GM18858 (cell line): ENCODE measurements around the gene LONRF2.

Experiments
- ATAC-seq: cut with Tn5 transposase; IDR thresholded peaks from one replicate; pipeline ENCODE4 v1.9.1; 2021; ENCODE audit not compliant: unreplicated experiment

LONRF2 gene

DNA sequence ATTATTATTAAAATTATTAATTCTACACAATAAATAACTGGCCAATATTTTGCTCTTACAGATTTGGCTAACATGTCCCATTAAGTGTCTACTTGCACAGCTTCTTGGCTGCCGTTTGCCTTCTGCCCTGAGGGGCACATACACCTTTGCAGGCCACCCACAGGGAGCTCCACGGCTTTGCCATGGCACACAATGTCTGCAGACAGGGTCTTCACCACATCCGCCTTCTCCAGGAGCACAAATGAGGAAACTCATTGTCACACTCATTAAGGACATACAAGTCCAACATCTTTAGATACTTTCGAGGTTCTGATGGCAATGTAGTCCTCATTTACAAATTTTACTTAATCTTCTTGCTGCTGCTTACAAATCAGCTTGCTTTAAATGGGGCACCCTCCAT, 45.6 kb downstream of the LONRF2 start:
- no peak for ATAC-seq

DNA sequence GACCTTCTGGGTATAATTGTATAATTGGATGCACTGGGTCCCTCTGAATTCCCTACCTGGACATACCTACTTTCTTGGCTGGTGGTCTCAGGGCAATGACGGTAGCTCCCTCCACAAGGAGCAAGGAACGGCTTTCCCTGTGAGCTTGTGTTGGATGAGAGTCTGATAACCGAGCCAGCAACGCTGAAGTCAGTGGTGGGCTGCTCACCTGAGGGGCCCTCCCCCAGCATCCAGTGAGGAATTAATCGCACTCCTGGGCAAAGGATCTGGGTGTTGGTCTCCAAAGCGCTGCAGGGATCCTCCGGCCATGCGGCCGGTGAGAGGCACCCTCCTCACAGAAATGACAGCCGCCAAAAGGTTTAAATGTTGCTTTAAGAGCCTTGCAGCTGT, 47.1 kb downstream of the LONRF2 start:
- ATAC-seq = no peak

DNA sequence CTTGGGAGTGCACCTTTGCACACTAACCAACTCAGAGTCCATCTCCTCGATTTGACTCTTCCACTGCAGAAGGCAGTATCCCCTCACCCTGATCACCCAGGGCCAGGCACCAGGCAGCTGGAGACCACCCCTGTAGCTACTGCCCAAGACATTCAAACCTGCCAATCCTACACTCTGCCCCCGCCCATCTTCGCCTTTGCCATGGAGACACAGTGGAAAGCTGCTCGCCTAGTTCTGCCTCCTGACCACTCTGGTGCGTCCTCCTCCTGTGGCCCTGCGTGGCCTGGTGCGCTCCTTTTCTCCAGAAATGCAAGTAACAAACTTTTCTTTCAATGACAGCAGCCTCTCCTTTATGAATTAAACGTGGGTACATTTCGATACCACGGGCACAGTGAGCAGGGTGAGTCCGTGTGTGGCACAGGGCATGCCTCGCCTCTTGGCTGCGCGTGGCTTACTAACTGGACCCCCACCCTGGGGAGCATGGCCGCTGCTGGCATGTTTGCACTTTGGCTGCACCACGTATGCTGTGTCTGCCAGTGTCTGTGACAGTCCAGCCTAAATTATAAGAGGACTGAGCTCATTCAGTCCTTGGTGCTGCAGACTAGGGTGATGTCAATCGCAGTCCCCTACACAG, 47.6 kb downstream of the LONRF2 start:
- ATAC-seq = no peak

DNA sequence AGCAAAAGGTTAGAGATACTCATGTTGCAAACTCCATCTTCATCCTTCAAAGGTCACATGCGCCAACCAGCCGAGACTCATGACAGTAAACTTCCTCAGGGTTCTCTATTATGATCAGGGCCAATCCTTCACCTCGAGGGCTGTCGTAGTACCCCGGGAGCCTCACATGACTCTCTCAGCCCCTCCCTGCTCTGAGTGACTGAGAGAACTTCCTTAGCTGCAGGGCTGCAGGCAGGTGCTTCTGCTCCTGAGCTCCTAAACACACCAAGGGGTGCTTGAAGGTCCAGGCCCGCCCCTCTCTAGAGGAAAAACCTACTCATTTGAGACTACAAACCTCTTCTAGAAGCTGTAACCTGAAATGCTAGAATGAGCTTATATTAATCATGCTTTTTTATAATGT, 48.2 kb downstream of the LONRF2 start:
- ATAC-seq = no peak

DNA sequence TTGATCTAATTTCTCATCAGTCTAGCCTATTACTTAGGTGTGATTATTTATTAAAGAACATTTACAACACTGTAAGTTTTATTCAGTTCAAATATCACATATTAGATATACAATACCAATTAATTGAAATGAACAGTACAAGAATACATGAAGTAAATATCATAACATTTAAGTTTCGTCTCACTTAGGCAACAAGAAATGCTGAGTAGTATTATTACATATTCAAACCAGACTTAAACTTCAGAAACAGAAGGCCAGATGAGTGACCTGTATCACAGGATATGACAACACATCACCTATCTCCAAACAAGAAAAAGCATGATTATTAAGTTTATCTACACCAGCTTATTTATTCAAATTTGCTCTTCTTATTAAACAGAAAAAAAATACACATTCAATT, 48.9 kb downstream of the LONRF2 start:
- no peak for ATAC-seq

DNA sequence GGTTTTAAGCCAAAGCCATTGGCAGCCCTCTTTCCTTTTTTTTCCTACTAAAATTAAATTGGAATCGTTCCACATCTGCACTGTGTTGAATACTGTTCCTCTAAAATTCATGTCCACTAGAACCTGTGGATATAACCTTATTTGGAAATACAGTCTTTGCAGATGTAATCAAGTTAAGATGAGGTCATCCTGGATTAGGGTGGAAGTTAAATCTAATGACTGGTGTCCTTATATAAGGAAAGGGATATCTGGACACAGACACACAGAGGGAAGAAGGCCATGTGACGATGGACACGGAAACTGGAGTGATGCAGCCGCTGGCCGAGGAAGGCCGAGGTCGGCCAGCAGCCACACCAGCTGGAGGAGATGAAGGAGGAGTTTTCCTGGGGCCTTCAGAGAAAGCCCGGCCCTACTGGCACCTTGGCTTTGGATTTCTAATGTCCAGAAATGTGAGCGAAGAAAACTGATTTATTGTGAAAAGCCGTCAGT, 49.4 kb downstream of the LONRF2 start:
- ATAC-seq = no peak

DNA sequence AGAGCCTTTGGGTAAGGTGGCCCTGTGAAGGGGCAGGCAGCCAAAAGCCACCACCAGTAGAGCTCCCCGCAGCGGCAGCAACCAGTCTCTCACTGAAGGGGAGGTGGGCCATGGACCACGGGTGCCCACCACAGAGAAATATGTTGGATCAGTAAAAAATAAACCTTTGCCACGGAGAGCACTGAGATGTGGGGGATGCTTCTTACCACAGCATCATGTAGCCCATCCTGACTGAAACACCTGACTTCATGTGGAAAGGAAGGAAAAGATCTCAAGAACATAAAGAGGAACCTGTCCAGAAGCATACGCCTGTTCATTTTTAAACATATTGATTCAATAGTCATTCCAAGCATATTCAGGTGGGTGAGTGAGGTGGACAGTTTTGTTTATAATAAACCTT, 51.1 kb downstream of the LONRF2 start:
- no peak for ATAC-seq

DNA sequence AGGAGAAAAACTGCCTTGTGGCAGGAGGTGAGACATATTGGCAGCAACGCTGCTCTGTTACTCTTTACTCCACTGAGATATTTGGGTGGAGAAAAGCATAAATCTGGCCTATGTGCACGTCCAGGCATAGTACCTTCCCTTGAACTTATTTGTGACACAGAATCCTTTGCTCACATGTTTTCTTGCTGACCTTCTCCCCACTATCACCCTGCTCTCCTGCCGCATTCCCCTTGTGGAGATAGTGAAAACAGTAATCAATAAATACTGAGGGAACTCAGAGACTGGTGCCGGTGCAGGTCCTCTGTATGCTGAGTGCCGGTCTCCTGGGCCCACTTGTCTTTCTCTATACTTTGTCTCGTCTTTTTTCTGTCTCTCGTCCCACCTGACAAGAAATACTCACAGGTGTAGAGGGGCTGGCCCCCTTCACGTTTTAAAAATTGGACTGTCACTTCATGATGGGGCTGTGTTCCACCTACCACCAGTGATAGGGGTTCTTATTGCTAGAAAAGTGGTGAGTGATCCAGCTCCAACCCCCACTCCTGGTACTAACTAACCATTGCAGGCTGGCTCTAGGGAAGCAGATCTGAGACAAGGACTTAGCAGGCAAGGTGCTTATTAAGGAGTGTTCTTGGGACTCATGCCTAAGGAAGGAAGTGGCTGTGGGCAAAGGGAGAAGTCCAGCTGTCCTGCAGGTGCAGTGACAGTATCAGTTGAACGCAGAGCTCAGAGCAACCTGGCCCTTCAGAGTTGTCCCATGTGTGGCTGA, 51.7 kb downstream of the LONRF2 start:
- no peak for ATAC-seq

DNA sequence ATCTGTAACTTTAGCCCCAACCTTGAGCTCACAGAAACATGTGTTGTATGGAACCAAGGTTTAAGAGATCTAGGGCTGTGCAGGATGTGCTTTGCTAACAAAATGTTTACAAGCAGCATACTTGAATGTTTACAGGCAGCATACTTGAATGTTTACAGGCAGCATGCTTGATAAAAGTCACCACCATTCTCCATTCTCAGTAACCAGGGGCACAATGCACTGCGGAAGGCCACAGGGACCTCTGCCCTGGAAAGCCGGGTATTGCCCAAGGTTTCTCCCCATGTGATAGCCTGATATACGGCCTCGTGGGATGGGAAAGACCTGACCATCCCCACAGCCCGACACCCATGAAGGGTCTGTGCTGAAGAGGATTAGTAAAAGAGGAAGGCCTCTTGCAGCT, 52.4 kb downstream of the LONRF2 start:
- ATAC-seq = no peak

DNA sequence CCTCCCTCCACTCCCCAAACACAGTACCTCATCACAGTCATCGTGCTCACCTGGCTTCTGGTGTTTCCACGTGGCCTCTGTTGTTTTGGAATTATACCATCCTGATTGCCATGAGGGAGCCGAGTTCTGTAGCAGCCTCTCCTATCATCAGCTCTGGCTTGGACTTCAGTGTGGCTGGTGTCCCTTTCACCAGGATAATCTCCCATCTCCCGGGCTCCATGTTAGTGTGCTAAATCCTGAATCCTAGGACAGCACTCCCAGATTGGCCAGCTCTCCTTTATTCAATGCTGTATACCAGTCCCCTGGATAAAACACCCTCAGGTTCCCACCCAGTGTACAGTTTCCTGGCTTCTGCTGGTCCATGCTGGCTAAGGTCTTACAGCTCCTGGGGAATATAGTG, 53.3 kb downstream of the LONRF2 start:
- no peak for ATAC-seq

DNA sequence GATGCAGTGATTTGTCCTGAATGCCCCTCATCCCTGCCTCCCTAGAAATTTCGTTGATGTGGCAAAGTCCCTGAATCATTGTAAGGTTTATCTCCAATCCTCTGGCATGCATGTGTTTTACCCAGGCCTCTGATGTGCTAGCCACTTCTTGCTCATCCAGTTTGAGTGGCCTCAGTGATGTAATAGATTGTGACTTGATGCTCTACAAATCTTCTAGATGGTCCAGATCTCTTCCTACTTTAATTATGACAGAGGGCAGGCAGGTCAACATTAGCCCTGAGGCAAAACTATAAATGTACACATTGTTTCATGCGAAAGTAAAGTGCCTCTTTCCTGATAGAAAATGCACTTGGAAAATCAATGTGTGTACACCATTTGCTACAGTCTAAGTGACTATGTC, 54.5 kb downstream of the LONRF2 start:
- no peak for ATAC-seq

DNA sequence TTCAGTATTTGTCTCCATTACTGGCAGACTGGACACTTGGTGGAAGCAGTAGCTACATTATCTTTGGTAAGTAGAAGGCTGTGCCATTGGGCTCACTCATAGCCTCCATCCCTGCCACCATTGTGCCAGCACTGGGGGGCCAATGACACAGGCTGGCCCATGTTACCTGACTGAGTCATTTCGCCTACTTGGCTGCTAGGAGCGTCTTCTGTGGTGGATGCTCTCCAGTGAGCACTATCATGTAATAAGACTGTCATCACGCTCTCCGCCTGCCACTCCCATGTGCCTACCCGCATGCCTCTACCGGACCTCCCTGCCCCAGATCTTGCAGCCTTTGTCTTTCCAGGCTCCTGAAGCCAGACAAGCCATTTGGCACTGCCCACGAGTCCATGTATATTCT, 56.2 kb downstream of the LONRF2 start:
- no peak for ATAC-seq

DNA sequence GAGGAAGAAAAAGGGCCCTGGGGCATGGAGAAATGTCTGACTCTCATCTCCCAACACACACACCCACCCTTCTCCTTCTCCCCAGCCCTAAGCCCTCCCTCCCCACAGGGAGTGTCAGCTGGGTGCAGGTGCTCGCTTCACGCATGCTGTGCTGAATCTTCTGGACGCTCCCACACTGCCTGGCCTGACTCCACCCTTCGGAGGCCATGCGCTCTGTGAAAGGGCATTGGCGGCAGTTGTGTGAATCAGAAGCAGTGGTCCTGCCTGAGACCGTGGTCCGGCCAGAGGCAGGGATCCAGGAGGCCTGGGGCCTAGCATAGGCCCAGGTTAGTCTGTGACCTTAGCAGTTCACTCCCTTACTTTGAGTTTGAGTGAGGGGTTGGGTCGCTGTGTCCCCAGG, 57.1 kb downstream of the LONRF2 start:
- no peak for ATAC-seq

DNA sequence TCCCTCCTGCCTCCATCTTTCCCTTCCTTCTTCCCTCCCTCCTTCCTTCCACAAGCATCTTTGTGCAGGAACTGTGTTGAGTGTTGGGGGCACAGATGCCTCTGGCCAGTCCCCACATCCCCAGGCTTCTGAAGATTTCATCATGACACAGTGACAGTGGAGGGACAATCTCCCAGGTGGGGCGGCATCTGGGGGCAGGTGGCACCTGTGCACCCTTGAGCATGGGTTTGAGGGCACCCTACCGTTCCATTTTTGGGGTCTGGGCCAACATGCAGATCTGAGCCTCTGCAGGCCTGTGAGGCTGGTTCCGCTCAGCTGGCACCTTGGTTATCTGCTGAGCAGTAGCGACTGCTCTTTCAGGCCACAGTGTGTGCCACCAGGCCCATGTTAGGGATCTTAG, 57.6 kb downstream of the LONRF2 start:
- ATAC-seq = no peak

DNA sequence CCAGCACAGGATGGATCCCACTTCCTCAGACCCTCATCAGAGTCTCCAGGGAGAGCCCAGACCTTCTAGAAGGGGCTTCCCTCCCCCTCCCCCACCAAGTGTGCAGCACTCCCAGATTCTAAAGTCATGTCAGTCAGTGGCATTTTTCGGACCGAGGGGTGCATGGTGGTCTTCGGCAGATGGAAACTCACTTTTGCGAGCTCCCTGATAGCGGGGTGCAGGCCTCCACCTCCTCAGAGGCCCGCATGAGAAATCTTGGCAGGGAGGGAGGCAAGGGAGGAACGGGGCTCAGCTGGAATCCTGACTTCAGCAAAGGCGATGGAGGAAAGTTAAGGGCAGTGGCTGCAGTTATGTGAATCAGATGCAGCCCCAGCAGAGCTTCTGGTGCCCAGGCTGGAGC, 58.2 kb downstream of the LONRF2 start:
- no peak for ATAC-seq

DNA sequence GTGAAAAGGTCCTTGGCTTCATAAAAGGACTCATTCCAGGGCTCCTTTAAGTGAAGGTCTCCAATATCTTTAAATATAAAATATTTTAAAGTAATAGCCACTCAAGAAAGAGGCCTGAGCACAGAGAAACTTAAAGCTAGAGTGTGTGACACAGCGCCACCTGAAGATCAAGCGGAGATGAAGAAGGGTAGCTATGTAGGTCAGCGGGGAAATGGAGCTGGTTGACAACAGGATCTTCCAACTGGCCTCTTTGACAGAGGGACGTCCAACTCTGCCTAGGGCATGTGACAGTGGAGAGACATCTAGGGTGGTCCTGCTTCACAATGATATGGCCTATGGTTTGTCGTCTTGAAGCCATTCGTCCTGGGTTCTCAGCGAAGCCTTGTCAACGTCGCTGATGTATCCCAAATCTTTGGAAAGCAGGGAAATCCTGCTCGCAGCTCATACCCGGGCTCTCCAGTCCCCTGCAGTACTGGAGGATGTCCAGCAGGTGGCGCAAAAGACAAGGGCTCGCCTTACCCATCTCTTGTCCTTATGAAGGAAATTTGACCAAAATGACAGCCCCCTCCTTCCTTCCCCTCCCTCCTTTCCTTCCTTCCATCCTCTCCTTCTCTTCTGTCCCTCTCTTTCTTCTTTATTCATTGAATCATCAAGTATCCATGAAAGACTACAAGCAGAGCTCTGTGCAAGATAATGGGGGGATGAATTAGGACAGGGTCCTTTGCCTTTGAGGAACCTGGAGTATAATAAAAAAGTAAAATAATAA, 59.6 kb downstream of the LONRF2 start:
- no peak for ATAC-seq

DNA sequence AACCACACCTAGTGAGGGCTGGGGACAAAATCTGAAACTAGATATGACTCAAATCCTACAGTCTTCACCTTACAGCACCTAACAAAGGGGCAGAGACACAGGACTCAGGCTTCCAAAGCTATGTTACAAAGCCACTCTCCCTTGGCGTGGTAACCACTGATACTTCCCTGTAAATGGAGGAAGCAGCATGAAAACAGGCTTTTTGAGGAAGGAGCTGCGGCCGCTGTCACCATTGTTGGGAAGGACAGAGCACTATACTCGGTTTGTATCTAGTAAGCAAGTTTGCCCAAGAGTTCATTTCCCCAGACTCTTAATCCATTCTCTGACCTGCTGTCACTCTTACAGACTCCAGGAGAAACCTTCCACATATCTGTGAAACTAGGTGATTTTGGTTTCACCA, 60.3 kb downstream of the LONRF2 start:
- ATAC-seq = no peak

DNA sequence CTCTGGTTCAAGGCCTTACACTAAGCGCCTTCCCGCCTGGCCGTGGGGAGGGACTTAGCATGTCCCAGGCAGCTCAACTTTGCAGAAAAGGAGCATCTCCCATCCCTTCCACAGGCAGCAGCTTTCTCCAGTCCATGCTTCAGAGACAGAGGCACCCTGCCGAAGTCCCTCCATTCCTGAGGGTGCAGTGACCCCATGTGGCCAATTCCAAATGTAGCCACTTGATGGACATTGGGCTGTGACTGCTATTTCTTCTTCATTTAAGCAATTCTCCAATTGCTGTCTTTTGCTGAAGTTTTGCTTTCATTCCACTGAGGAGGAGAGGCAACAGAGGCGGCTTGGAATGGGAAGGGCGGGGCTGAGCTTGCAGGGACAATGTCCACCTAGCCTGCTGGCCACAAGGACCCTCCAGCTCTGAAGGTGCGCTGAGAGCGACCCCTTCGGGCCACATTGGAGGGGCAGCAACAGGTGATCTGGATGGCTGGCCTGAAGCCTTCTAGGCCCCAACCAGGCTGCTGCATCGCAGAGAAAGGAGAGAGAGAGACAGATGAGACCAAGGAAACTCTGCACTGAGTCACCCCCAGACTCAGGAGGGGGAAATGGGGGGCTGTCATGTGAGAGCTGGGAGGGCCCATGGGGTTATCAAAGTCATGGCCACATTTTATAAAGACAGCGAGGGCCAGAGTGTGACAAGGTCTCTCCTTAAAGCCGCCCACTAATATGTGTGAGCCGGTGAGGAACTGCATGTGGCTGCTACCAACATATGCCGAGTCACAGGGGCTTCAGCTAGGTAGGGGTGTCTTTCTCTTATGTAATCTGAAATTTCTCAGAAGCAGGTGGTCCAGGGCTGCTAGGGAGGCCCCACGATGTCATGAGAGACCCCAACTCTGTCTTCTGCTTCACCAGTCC, 61.3 kb downstream of the LONRF2 start:
- ATAC-seq = no peak

DNA sequence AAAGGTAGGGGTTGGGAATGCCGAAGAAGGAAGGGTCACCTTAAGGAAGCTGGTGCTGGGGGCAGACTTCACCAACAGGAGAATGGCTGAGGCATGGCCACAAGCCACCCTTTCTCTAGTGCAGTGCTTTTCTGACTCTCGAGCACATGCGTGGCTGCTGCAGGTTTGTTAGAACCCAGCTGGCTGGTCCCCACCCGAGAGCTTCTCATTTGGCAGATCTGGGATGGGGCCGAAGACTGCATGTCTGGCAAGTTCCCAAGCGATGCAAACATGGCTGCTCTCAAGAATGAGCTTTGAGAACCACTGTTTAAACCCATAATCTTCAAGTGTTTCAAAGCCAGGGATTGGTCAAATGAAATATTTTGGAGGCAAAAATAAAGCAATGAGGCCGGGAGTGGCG, 63.2 kb downstream of the LONRF2 start:
- ATAC-seq = no peak

DNA sequence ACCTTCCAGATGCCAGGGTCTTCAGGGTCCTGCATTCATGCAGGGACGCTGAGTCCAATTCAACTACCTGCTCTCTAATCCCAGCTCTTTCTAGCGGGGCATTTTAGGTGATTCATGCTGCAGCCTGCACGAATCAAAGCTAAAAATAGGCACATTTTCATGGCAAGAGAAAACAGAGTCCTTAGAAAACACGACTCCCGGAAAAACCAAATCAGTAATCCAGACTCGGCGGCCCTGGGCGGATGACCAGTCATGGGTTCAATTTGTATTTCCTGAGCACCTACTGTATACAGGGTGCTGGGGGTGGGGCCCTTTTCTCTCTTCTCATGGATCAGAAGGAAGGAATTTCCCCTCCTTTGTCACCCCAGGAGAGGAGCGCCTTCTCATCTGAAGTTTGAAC, 64.4 kb downstream of the LONRF2 start:
- no peak for ATAC-seq

DNA sequence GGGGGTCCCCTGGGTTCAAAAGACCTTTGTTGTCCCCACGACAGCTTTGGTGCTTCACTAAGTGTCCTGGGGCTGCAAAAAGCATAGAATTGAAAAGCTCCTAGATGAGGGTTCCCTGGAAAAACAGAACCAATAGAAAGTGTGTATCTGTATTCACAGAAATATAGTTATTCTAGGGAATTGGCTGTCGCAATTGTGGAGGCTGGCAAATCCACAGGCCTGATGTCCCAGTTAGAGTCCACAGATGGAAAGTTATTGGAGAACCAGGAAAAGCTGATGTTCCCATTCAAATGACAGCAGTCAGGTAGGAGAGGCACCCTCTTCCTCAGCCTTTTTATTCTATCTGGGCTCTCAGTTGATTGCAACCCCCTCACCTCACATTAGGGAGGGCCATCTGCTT, 65.5 kb downstream of the LONRF2 start:
- ATAC-seq = no peak
